Muscle layer of colon (tissue), 2 donors: ENCODE data around the gene CCDC201.
"Not testable (repeated sequence)": the region's sequence is repeated elsewhere in the genome, so short reads cannot be mapped to it uniquely, and the experiment has no call there.

Source experiments
- H3K27ac ChIP-seq: one replicate; pipeline ENCODE4 v1.7.0; 2013; ENCODE audit warnings: low read depth, mild to moderate bottlenecking, low read length, moderate library complexity
- H3K27me3 ChIP-seq, 2 donors: one replicate each; pipeline ENCODE4 v1.7.0; 2013; ENCODE audit warnings: low read length in 2 of 2, mild to moderate bottlenecking in 2 of 2; ENCODE audit not compliant: insufficient read depth in 2 of 2, control insufficient read depth in 1 of 2
- H3K36me3 ChIP-seq: one replicate; pipeline ENCODE4 v1.7.0; 2013; ENCODE audit warnings: mild to moderate bottlenecking, low read length; ENCODE audit not compliant: insufficient read depth
- H3K4me1 ChIP-seq: one replicate; pipeline ENCODE4 v1.7.0; 2013; ENCODE audit warnings: mild to moderate bottlenecking, low read length; ENCODE audit not compliant: insufficient read depth
- H3K4me3 ChIP-seq, 2 donors: one replicate each; pipeline ENCODE4 v1.7.0; 2013; ENCODE audit warnings: low read length in 2 of 2, low read depth in 1 of 2, mild to moderate bottlenecking in 1 of 2, moderate library complexity in 1 of 2
- H3K9ac ChIP-seq: one replicate; pipeline ENCODE4 v1.7.0; 2013; ENCODE audit warnings: low read length
- H3K9me3 ChIP-seq: one replicate; pipeline ENCODE4 v1.7.0; 2013; ENCODE audit warnings: mild to moderate bottlenecking, low read length
- donor health status: abdominal sarcoma.
- donor health status: Adenocarcinoma of cecum.

Gene CCDC201

DNA sequence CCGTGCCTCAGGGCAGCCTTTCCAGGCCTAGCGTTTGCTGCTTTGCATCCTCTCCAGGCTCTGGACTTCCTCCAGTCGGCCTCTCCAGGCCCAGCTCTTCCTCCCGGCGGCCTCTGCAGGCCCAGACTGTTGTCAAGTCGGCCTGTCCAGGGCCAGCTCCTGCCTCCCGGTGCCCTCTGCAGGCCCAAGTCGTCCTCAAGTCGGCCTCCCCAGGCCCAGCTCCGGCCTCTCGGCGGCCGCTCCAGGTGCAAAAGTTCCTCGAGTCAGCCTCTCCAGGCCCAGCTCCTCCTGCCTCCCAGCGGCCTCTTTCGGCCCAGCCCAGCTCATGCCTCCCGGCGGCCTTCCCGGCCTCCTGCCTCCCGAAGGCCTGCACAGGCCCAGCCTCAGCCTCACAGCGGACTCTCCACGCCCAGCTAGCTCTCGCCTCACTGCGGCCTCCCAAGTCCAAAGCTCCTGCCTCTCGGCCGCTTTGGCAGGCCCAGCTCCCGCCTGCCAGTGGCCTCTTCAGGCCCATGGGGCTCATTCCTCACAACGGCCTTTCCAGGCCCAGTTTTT is 62.4 kb downstream of the CCDC201 start:
- H3K9me3 ChIP-seq, H3K27ac ChIP-seq, H3K4me3 ChIP-seq, H3K27me3 ChIP-seq, H3K36me3 ChIP-seq, H3K4me1 ChIP-seq, H3K9ac ChIP-seq: not testable (repeated sequence)
